Karpas-422 (cell line): ENCODE results near the gene RTN4. TPM values are rescaled to one million over a fixed set of nuclear protein-coding genes. Genes with fewer than 3 reads are reported as not detected.

Experiments
- DNase-seq: peaks from one replicate; pipeline ENCODE4 v3.0.0-alpha.2; 2015
- H2AFZ ChIP-seq: fragments of 200-600 bp; sonication (generic); 2 replicates; pipeline ENCODE4 v1.6.1; 2014; ENCODE audit warnings: antibody characterized with exemption, low read length, mixed read lengths
- H3K27ac ChIP-seq: fragments of 200-600 bp; sonication (generic); 2 replicates; pipeline ENCODE4 v1.5.1; 2014; ENCODE audit warnings: mild to moderate bottlenecking, low read length, moderate library complexity
- H3K27me3 ChIP-seq: fragments of 200-600 bp; sonication (generic); 2 replicates; pipeline ENCODE4 v1.6.1; 2014; ENCODE audit warnings: low read length, mixed read lengths
- H3K36me3 ChIP-seq: fragments of 200-600 bp; sonication (generic); 2 replicates; pipeline ENCODE4 v1.6.1; 2014; ENCODE audit warnings: low read length, mixed read lengths; ENCODE audit not compliant: insufficient read depth
- H3K4me1 ChIP-seq: fragments of 200-600 bp; sonication (generic); 2 replicates; pipeline ENCODE4 v1.6.1; 2014; ENCODE audit warnings: mild to moderate bottlenecking, low read length, mixed read lengths
- H3K4me2 ChIP-seq: fragments of 200-600 bp; sonication (generic); 2 replicates; pipeline ENCODE4 v1.6.1; 2014; ENCODE audit warnings: low read length, low read depth, mild to moderate bottlenecking; ENCODE audit not compliant: poor library complexity, severe bottlenecking
- H3K4me3 ChIP-seq: fragments of 200-600 bp; sonication (generic); 2 replicates; pipeline ENCODE4 v1.5.1; 2014; ENCODE audit warnings: mild to moderate bottlenecking, antibody characterized with exemption, low read length, mixed read lengths
- H3K79me2 ChIP-seq: fragments of 200-600 bp; sonication (generic); 2 replicates; pipeline ENCODE4 v1.6.1; 2014; ENCODE audit warnings: mild to moderate bottlenecking, low read length, mixed read lengths
- H3K9ac ChIP-seq: fragments of 200-600 bp; sonication (generic); 2 replicates; pipeline ENCODE4 v1.6.0; 2014; ENCODE audit warnings: low read length
- H3K9me2 ChIP-seq: fragments of 200-600 bp; sonication (generic), shearing (Covaris generic); replicated peaks from 2 replicates; pipeline ENCODE4 v1.6.0; 2014; ENCODE audit warnings: mild to moderate bottlenecking, low read length, moderate library complexity; ENCODE audit not compliant: insufficient read depth
- H3K9me3 ChIP-seq: fragments of 300-700, 200-600 bp; sonication (generic); 2 replicates; pipeline ENCODE4 v1.6.1; 2014; ENCODE audit warnings: low read length, mixed read lengths
- H4K20me1 ChIP-seq: fragments of 200-600 bp; sonication (generic); 2 replicates; pipeline ENCODE4 v1.6.1; 2014; ENCODE audit warnings: mild to moderate bottlenecking, antibody characterized with exemption, low read length, low read depth; ENCODE audit not compliant: insufficient read depth
- total RNA-seq: library from RNA; depleted of rRNA; stranded (reverse); fragments of >200 nt; shearing (Covaris generic); gene quantifications from 2 replicates; pipeline ENCODE4 v1.2.3, GENCODE V29; 2014; ENCODE audit warnings: low replicate concordance

Gene RTN4
- total RNA-seq, 1 experiment from 2014 or later = 109 TPM

DNA sequence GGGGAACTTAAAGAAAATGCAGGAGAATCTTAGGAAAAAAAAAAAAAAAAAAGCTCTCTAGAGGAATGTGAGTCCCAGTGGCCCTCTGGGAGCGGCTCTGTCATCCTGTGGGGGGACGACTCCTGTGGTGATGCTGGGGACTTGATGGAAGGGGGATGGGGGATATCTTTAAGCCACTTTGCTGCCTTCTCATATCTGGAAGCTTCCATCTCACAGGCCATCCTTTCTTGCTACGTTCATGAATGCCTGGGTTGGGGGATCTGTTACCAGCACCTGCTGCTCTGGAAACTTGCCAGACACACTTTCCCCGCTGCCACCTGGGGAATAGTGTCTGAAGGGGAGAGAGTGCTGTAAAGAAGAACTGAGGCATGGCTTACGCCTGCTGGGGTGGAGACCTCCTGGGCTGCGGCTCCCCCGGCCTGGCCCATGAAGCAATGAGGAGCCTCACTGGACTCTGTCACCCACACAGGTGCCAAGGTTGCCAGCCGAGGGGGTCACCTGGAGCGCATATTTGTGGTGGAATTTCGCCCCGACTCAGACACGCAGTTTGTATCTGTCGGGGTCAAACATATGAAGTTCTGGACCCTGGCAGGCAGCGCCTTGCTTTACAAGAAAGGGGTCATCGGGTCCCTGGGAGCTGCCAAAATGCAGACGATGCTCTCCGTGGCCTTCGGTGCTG, 92.8 kb downstream of the RTN4 start:
- H3K79me2 ChIP-seq = no peaks in the 10 kb centered on the region
- H4K20me1 ChIP-seq = no peaks in the 10 kb centered on the region
- no peak overlapping the region for H3K4me2 ChIP-seq
- H3K27me3 ChIP-seq = no peaks in the 10 kb centered on the region
- H3K4me1 ChIP-seq = peaks cover 4% of the 10 kb centered on the region; the same call in 1 of the 2 replicates
- H3K9me2 ChIP-seq = no peaks in the 10 kb centered on the region
- no peaks in the 10 kb centered on the region for H3K9me3 ChIP-seq
- H2AFZ ChIP-seq = no peak overlapping the region
- DNase-seq = no peak
- H3K36me3 ChIP-seq = peaks cover 73% of the 10 kb centered on the region
- no peak overlapping the region for H3K27ac ChIP-seq
- H3K9ac ChIP-seq = no peak overlapping the region
- H3K4me3 ChIP-seq = no peak overlapping the region

DNA sequence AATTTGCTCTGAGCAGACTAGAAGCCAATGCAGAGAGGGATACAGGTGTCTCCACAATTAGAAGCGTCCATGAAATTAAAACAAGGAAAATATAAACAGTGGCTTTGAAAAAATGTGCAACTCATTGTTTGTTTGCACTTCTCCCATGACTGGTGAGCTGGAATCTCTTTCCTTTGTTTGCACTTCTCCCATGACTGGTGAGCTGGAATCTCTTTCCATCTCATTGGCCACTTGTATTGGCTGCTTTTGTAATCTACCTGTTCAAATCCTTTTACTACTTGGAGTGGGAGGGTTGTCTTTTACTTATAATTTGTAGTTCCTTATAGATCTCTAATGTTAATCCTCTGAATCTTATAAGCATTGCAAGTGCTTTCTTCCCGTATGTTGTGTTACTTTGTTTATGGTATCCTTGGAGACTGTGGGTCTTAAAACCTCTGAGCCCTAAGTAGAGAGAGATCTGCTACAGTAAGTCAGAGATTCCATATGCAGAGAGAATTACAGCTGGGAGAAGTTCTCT, 94.1 kb downstream of the RTN4 start:
- H3K9ac ChIP-seq = no peak overlapping the region
- H3K4me2 ChIP-seq = no peak overlapping the region
- no peaks in the 10 kb centered on the region for H4K20me1 ChIP-seq
- H2AFZ ChIP-seq = no peak overlapping the region
- H3K9me2 ChIP-seq = no peaks in the 10 kb centered on the region
- H3K27ac ChIP-seq = no peak overlapping the region
- peaks cover 4% of the 10 kb centered on the region; the same call in 1 of the 2 replicates for H3K4me1 ChIP-seq
- H3K4me3 ChIP-seq = no peak overlapping the region
- H3K9me3 ChIP-seq = no peaks in the 10 kb centered on the region
- DNase-seq = no peak
- no peaks in the 10 kb centered on the region for H3K79me2 ChIP-seq
- H3K36me3 ChIP-seq = peaks cover 76% of the 10 kb centered on the region
- H3K27me3 ChIP-seq = no peaks in the 10 kb centered on the region

DNA sequence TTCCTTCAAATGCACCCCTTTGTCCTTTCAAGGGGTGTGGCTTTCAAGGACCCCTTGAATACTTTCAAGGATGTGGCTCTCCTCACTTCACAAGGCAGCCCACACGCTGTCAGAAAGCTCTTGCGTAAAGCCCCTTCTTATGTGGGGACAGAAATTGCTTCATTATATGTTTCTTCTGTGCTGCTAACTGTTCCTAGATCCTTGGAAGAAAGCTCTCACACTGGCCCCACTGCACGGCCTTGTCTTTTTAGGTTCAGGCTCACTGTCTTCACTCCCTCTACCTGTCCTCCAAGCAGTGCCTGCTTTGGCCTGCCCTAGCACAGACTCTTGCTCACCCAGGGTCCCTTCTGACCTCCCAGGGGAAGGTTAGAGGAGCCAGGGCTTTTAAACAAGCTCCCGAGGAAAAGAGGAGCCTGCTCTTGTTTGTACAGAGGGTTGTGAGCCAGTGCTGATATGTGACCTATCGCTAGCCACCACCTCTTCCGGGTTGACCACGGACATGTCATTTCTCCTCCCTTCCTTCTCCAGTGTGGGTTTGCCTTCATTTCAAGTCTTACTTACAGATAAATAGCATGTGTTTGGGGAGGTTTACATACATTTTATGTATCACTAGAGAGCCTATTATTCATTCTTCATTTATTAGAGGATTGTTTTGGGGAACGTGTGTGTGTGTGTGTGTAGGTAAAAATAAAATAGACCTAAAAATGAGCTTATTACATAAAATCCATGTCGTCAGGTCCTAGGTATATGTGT, 94.7 kb downstream of the RTN4 start:
- H2AFZ ChIP-seq = no peak overlapping the region
- H3K4me2 ChIP-seq = no peak overlapping the region

DNA sequence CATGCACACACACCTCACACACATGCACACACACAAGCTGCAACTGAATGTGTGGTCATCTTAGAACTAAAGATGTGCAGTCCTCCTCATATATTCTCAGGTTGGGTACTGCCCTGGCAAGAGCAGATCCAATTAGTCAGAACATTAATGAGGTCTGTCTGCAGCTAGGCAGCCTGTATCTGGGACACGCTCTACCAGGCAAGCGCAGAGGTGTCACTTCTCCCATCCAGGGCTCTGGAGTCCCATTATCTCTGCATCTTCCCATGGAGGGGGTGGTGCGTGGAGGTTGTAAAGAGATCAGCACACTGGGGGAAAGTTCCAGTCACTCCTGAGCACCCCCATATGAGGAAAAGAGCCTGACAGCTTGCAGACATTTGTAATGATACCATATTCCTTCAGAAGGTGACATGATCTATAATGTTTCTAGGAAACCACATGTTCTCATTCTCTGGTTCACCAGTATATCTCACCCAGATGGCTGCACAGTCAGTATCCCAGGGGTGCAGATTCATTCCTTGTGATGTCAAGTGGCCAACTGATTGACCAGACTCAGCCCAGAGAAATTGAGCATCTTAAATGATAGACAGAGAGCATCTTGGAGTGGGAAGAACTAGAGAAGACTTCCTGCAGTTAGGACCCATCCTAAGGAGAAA, 95.4 kb downstream of the RTN4 start:
- H3K27ac ChIP-seq = no peak overlapping the region

More for the DNA sequence above, 94.7 kb downstream of the RTN4 start:
- Histone ChIP-seq H3K4me3 (no peak overlapping the region), H3K9ac (no peak overlapping the region), H3K27me3 (no peaks in the 10 kb centered on the region), H3K4me1 (peaks cover 4% of the 10 kb centered on the region; the same call in 1 of the 2 replicates), H3K9me3 (no peaks in the 10 kb centered on the region), H4K20me1 (no peaks in the 10 kb centered on the region), H3K36me3 (peaks cover 80% of the 10 kb centered on the region), H3K9me2 (no peaks in the 10 kb centered on the region), H3K27ac (no peak overlapping the region), H3K79me2 (no peaks in the 10 kb centered on the region)
- no peak for DNase-seq

DNA sequence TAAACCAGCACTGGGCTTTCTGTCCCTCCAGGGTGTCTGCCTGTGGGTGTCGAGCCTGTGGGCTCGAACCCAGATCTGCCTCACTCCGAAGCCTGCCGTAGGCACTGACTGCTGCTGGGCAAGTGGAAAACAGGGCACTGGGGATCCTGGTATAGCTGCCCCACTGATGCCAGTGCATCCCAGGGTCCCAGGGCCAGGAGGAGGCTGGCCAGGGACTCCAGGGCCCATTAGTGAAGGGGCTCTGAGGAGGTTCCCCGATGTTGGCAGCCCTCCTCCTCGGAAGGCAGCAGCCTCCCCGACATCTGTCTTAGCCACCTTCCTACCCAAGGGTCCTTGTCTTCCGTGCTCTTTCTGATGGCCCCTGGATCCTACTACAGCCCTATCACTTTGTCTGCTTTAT, 96.1 kb downstream of the RTN4 start:
- H3K9me3 ChIP-seq = no peaks in the 10 kb centered on the region
- H3K4me2 ChIP-seq = no peak overlapping the region
- no peak overlapping the region for H3K4me3 ChIP-seq
- H2AFZ ChIP-seq = no peak overlapping the region
- H3K9me2 ChIP-seq = no peaks in the 10 kb centered on the region
- H3K36me3 ChIP-seq = peaks cover 74% of the 10 kb centered on the region
- no peaks in the 10 kb centered on the region for H4K20me1 ChIP-seq
- H3K79me2 ChIP-seq = no peaks in the 10 kb centered on the region
- no peak for DNase-seq
- H3K27ac ChIP-seq = no peak overlapping the region
- H3K27me3 ChIP-seq = no peaks in the 10 kb centered on the region
- H3K9ac ChIP-seq = no peak overlapping the region
- peaks cover 4% of the 10 kb centered on the region; the same call in 1 of the 2 replicates for H3K4me1 ChIP-seq

More for the DNA sequence above, 95.4 kb downstream of the RTN4 start:
- DNase-seq = no peak
- Histone ChIP-seq H3K4me1 (peaks cover 4% of the 10 kb centered on the region; the same call in 1 of the 2 replicates), H3K79me2 (no peaks in the 10 kb centered on the region), H3K4me3 (no peak overlapping the region), H3K9me2 (no peaks in the 10 kb centered on the region), H3K9me3 (no peaks in the 10 kb centered on the region), H2AFZ (no peak overlapping the region), H3K27me3 (no peaks in the 10 kb centered on the region), H3K36me3 (peaks cover 78% of the 10 kb centered on the region), H3K4me2 (no peak overlapping the region), H3K9ac (no peak overlapping the region), H4K20me1 (no peaks in the 10 kb centered on the region)

DNA sequence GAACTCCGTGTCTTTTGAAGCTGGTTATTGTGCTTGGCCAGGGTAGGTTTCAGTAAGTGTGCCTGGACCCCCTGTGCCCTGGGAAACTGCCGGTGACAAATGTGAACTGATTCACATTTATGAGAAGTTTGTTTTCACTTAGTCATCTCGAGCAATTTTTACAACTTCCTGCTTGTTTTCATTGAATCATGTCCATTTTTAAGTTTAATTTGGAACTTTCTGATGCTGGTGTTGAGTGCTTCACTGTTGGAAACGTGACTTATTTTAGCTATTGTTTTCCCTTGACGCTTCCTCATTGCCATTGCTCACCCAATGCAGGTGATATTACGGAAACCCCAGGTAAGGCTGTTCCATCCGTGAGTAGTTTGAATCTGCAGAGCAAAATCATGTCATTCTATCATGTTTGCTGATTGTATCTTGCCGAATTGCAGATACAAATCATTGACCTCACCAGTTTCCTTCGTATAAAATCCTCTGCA, 97.2 kb downstream of the RTN4 start:
- H3K27me3 ChIP-seq = no peaks in the 10 kb centered on the region
- no peaks in the 10 kb centered on the region for H3K79me2 ChIP-seq
- no peak overlapping the region for H3K9ac ChIP-seq
- H3K9me3 ChIP-seq = no peaks in the 10 kb centered on the region
- no peaks in the 10 kb centered on the region for H3K9me2 ChIP-seq
- no peak overlapping the region for H3K4me3 ChIP-seq
- no peak overlapping the region for H3K4me2 ChIP-seq
- H3K36me3 ChIP-seq = peaks cover 67% of the 10 kb centered on the region
- H3K4me1 ChIP-seq = no peaks in the 10 kb centered on the region
- no peaks in the 10 kb centered on the region for H4K20me1 ChIP-seq
- no peak for DNase-seq
- H2AFZ ChIP-seq = no peak overlapping the region
- H3K27ac ChIP-seq = no peak overlapping the region

DNA sequence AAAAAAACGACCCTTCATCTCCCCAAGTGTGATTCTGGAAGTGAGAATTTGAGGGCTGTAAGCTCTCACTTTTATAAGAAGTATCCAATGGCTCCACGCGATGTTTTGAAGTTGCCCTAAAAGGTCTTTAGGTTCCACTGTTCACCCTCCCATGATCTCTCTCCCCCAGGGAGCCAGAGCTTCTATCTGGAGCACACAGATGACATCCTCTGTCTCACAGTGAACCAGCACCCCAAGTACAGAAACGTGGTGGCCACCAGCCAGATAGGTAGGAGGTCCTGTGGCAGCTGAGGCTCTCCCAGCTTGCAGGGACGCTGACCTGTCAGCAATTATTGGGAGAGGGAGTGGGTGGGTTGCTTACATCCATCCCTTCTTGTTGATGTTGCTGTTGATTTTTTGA, 97.8 kb downstream of the RTN4 start:
- no peak overlapping the region for H3K4me2 ChIP-seq
- H2AFZ ChIP-seq = no peak overlapping the region
- no peaks in the 10 kb centered on the region for H3K79me2 ChIP-seq
- H4K20me1 ChIP-seq = no peaks in the 10 kb centered on the region
- H3K9ac ChIP-seq = no peak overlapping the region
- H3K27me3 ChIP-seq = no peaks in the 10 kb centered on the region
- no peak overlapping the region for H3K4me3 ChIP-seq
- no peaks in the 10 kb centered on the region for H3K4me1 ChIP-seq
- peaks cover 67% of the 10 kb centered on the region for H3K36me3 ChIP-seq
- DNase-seq = no peak
- no peak overlapping the region for H3K27ac ChIP-seq
- no peaks in the 10 kb centered on the region for H3K9me2 ChIP-seq
- no peaks in the 10 kb centered on the region for H3K9me3 ChIP-seq

DNA sequence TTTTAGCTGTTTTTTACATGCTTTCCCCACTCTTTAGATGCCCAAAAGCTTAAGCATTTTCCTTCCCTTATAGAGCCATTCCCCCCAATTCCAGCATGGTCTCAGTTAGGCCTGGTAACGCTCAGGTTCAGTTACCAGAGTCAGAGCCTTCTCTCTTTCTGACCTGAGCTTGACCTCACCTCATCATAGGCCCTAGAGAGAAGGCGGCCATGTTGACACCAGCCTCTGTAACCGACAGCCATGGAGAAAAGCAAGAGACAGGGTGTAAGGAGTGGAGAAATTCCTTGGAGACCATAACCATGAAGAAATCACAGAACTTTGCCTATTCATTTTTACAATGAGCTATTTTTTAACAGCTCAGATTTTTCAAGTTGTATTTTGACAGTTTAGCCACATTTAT, 99.4 kb downstream of the RTN4 start:
- no peaks in the 10 kb centered on the region for H3K79me2 ChIP-seq
- H3K9me2 ChIP-seq = no peaks in the 10 kb centered on the region
- DNase-seq = no peak

More for the DNA sequence above, 99.4 kb downstream of the RTN4 start:
- Histone ChIP-seq H3K9me3 (no peaks in the 10 kb centered on the region), H4K20me1 (no peaks in the 10 kb centered on the region), H3K36me3 (peaks cover 64% of the 10 kb centered on the region), H3K9ac (no peak overlapping the region), H3K4me2 (no peak overlapping the region), H3K27me3 (no peaks in the 10 kb centered on the region), H3K4me1 (no peaks in the 10 kb centered on the region), H3K27ac (no peak overlapping the region), H3K4me3 (no peak overlapping the region), H2AFZ (no peak overlapping the region)
